Neural cell (in vitro differentiated cells): ENCODE measurements around the gene DOCK2. TPM values are rescaled to one million over a fixed set of nuclear protein-coding genes. Genes with fewer than 3 reads are reported as not detected.

Experiments used
- H2AFZ ChIP-seq: fragments of 200-600, 300-800 bp; sonication (generic), shearing (Covaris generic); 2 replicates; pipeline ENCODE4 v1.6.0; 2014; ENCODE audit warnings: low read depth, mild to moderate bottlenecking, antibody characterized with exemption, low read length, moderate library complexity
- H3F3A ChIP-seq: fragments of 200-600 bp; shearing (Covaris generic); 2 replicates; pipeline ENCODE4 v1.6.1; 2016; ENCODE audit warnings: mild to moderate bottlenecking, moderate library complexity, mixed read lengths, antibody characterized with exemption, low read length; ENCODE audit not compliant: insufficient read depth, poor library complexity, severe bottlenecking
- H3K27ac ChIP-seq: fragments of 200-600, 300-800 bp; sonication (generic), shearing (Covaris generic); 2 replicates; pipeline ENCODE4 v1.5.1; 2014; ENCODE audit warnings: mild to moderate bottlenecking, low read length, moderate library complexity
- H3K27me3 ChIP-seq: fragments of 300-800, 200-600 bp; sonication (generic), shearing (Covaris generic); 2 replicates; pipeline ENCODE4 v1.6.0; 2014; ENCODE audit warnings: mild to moderate bottlenecking, low read depth, low read length, moderate library complexity; ENCODE audit not compliant: insufficient read depth
- H3K36me3 ChIP-seq: fragments of 300-800, 200-600 bp; sonication (generic), shearing (Covaris generic); 2 replicates; pipeline ENCODE4 v1.5.1; 2014; ENCODE audit warnings: mild to moderate bottlenecking, antibody characterized with exemption, low read length, moderate library complexity; ENCODE audit not compliant: insufficient read depth
- H3K4me2 ChIP-seq: fragments of 300-800, 200-600 bp; sonication (generic), shearing (Covaris generic); 2 replicates; pipeline ENCODE4 v1.6.0; 2014; ENCODE audit warnings: mild to moderate bottlenecking, low read length
- H3K4me3 ChIP-seq: fragments of 300-800, 200-600 bp; sonication (generic), shearing (Covaris generic); 2 replicates; pipeline ENCODE4 v1.5.1; 2014; ENCODE audit warnings: mild to moderate bottlenecking, low read length, moderate library complexity
- H3K79me2 ChIP-seq: fragments of 200-600 bp; shearing (Covaris generic); replicated peaks from 2 replicates; pipeline ENCODE4 v1.6.0; 2014; ENCODE audit warnings: mild to moderate bottlenecking, low read length, moderate library complexity; ENCODE audit not compliant: insufficient read depth
- H3K9ac ChIP-seq: fragments of 300-800, 200-600 bp; sonication (generic), shearing (Covaris generic); 2 replicates; pipeline ENCODE4 v1.6.1; 2016; ENCODE audit warnings: mild to moderate bottlenecking, low read length, mixed read lengths
- H3K9me2 ChIP-seq: fragments of 200-600 bp; shearing (Covaris generic); 2 replicates; pipeline ENCODE4 v1.6.1; 2016; ENCODE audit warnings: mild to moderate bottlenecking, low read length, mixed read lengths; ENCODE audit not compliant: insufficient read depth
- H3K9me3 ChIP-seq: fragments of 200-600, 300-800 bp; sonication (generic), shearing (Covaris generic); 2 replicates; pipeline ENCODE4 v1.6.1; 2016; ENCODE audit warnings: mild to moderate bottlenecking, mixed run types, low read length, moderate library complexity, mixed read lengths
- H4K20me1 ChIP-seq: fragments of 200-600 bp; shearing (Covaris generic); 2 replicates; pipeline ENCODE4 v1.6.1; 2016; ENCODE audit warnings: mild to moderate bottlenecking, mixed run types; ENCODE audit not compliant: insufficient read depth
- CTCF ChIP-seq: fragments of 450-650 bp; IDR thresholded peaks from 2 replicates; pipeline ENCODE4 v1.5.1; 2014; ENCODE audit warnings: antibody characterized with exemption, mild to moderate bottlenecking, moderate library complexity; ENCODE audit not compliant: poor library complexity, severe bottlenecking
- EP300 ChIP-seq: fragments of 450-650 bp; conservative IDR thresholded peaks from 2 replicates; pipeline ENCODE4 v1.6.1; 2014; ENCODE audit warnings: antibody characterized with exemption, mild to moderate bottlenecking, moderate library complexity; ENCODE audit not compliant: poor library complexity, severe bottlenecking
- EZH2 ChIP-seq: fragments of 200-600, 300-800 bp; shearing (Covaris generic), sonication (generic); IDR thresholded peaks from 2 replicates; pipeline ENCODE4 v1.6.1; 2014; ENCODE audit warnings: antibody characterized with exemption, low read length, borderline replicate concordance, mild to moderate bottlenecking; ENCODE audit not compliant: insufficient read depth, poor library complexity, severe bottlenecking
- MXI1 ChIP-seq: fragments of 450-650 bp; conservative IDR thresholded peaks from 2 replicates; pipeline ENCODE4 v1.6.1; 2014; ENCODE audit warnings: antibody characterized with exemption, mild to moderate bottlenecking; ENCODE audit not compliant: poor library complexity, severe bottlenecking
- POLR2AphosphoS5 ChIP-seq: IDR thresholded peaks from 2 replicates; pipeline ENCODE4 v1.6.1; 2012
- RAD21 ChIP-seq: fragments of 450-650 bp; conservative IDR thresholded peaks from 2 replicates; pipeline ENCODE4 v1.6.1; 2014; ENCODE audit warnings: antibody characterized with exemption, mild to moderate bottlenecking, moderate library complexity
- REST ChIP-seq: IDR thresholded peaks from 2 replicates; pipeline ENCODE4 v1.6.1; 2012; ENCODE audit warnings: borderline replicate concordance
- polyA plus RNA-seq: library from polyadenylated mRNA; depleted of rRNA; stranded (reverse); fragments of >200 nt; gene quantifications from 2 replicates; pipeline ENCODE4 v1.2.3, GENCODE V29; 2014

DOCK2 gene
- polyA plus RNA-seq, 1 donor from 2014 or later: 0.15 TPM

GRCh38 chr5:170120576-170120975 lies 483.5 kb downstream of the DOCK2 start:
- H2AFZ ChIP-seq: no peak overlapping the region
- H3F3A ChIP-seq: no peaks in the 10 kb centered on the region
- H3K36me3 ChIP-seq: no peaks in the 10 kb centered on the region
- no peaks in the 10 kb centered on the region for H3K27me3 ChIP-seq
- no peaks in the 10 kb centered on the region for H3K79me2 ChIP-seq
- H3K9ac ChIP-seq: no peak overlapping the region
- H3K27ac ChIP-seq: no peak overlapping the region
- no peaks in the 10 kb centered on the region for H4K20me1 ChIP-seq
- H3K9me3 ChIP-seq: no peaks in the 10 kb centered on the region
- H3K4me2 ChIP-seq: no peak overlapping the region
- H3K4me3 ChIP-seq: no peak overlapping the region
- TF ChIP-seq CTCF (no peak), RAD21 (no peak), MXI1 (no peak), EP300 (no peak), EZH2 (no peak)
- H3K9me2 ChIP-seq: no peaks in the 10 kb centered on the region

- H3K36me3 ChIP-seq: no peaks in the 10 kb centered on the region
- no peaks in the 10 kb centered on the region for H3K27me3 ChIP-seq
- H3K4me3 ChIP-seq: no peak overlapping the region
- no peaks in the 10 kb centered on the region for H4K20me1 ChIP-seq
- H3K9me2 ChIP-seq: no peaks in the 10 kb centered on the region
- no peak overlapping the region for H3K9ac ChIP-seq
- no peak overlapping the region for H3K27ac ChIP-seq
- H3K9me3 ChIP-seq: no peaks in the 10 kb centered on the region
- TF ChIP-seq CTCF (no peak), POLR2AphosphoS5 (no peak), EP300 (no peak), RAD21 (no peak), REST (no peak), EZH2 (no peak)
- no peaks in the 10 kb centered on the region for H3K79me2 ChIP-seq
- no peak overlapping the region for H2AFZ ChIP-seq
- H3F3A ChIP-seq: no peaks in the 10 kb centered on the region
- H3K4me2 ChIP-seq: no peak overlapping the region
Measured at GRCh38 chr5:170121321-170121720, 484.2 kb downstream of the DOCK2 start.
